CD8-positive, alpha-beta memory T cell (primary cell): Measurements from ENCODE around the gene UBASH3B. TPM values are rescaled to one million over a fixed set of nuclear protein-coding genes. Genes with fewer than 3 reads are reported as not detected.

Source experiments
- CTCF ChIA-PET: fragments of 350-600 bp; sonication (Branson Sonifier 250); formaldehyde crosslinking; loops from one replicate; lab custom pipeline; 2021; ENCODE audit warnings: antibody characterized with exemption; lab: Charles Lee
- POLR2A ChIA-PET: fragments of 350-600 bp; sonication (Branson Sonifier 250); formaldehyde crosslinking; loops from one replicate; lab custom pipeline; 2021; ENCODE audit warnings: antibody characterized with exemption; lab: Charles Lee
- DNase-seq, 5 donors: peaks; one replicate each; pipeline versions ENCODE4 v3.0.0 to v3.0.0-alpha.2; 2020 to 2022; ENCODE audit warnings: mixed read lengths in 1 of 5
- H3K27ac ChIP-seq: one replicate; pipeline ENCODE4 v1.7.0; 2013; ENCODE audit warnings: low read depth, mild to moderate bottlenecking, low read length, moderate library complexity
- H3K27me3 ChIP-seq: 2 replicates; pipeline ENCODE4 v1.7.0; 2013; ENCODE audit warnings: low read length, mild to moderate bottlenecking; ENCODE audit not compliant: insufficient read depth, poor library complexity, severe bottlenecking
- H3K36me3 ChIP-seq: 2 replicates; pipeline ENCODE4 v1.7.0; 2013; ENCODE audit warnings: mild to moderate bottlenecking, low read length, moderate library complexity; ENCODE audit not compliant: insufficient read depth
- H3K4me1 ChIP-seq: 2 replicates; pipeline ENCODE4 v1.7.0; 2013; ENCODE audit warnings: mild to moderate bottlenecking, low read length, moderate library complexity; ENCODE audit not compliant: insufficient read depth
- H3K4me3 ChIP-seq: 2 replicates; pipeline ENCODE4 v1.7.0; 2013; ENCODE audit warnings: mild to moderate bottlenecking, low read length
- H3K9me3 ChIP-seq: 2 replicates; pipeline ENCODE4 v1.7.0; 2013; ENCODE audit warnings: mild to moderate bottlenecking, low read length
- H3K27ac Mint-ChIP-seq, 8 donors: one replicate each; pipeline ENCODE4 v1.8.0; 2020 to 2021; ENCODE audit warnings: mixed read lengths in 8 of 8, mild to moderate bottlenecking in 6 of 8, inconsistent platforms in 3 of 8, moderate library complexity in 3 of 8
- H3K27me3 Mint-ChIP-seq, 2 donors: one replicate each; pipeline ENCODE4 v1.8.0; 2020 to 2021; ENCODE audit warnings: mixed read lengths in 2 of 2, mild to moderate bottlenecking in 1 of 2, moderate library complexity in 1 of 2
- H3K36me3 Mint-ChIP-seq, 3 donors: one replicate each; pipeline ENCODE4 v1.8.0; 2020 to 2021; ENCODE audit warnings: mixed read lengths in 3 of 3, inconsistent platforms in 1 of 3, mild to moderate bottlenecking in 1 of 3
- H3K4me1 Mint-ChIP-seq, 3 donors: one replicate each; pipeline ENCODE4 v1.8.0; 2020 to 2021; ENCODE audit warnings: mixed read lengths in 3 of 3, inconsistent platforms in 1 of 3, mild to moderate bottlenecking in 1 of 3
- H3K4me3 Mint-ChIP-seq, 7 donors: one replicate each; pipeline ENCODE4 v1.8.0; 2020 to 2021; ENCODE audit warnings: mixed read lengths in 7 of 7, mild to moderate bottlenecking in 6 of 7, moderate library complexity in 4 of 7, inconsistent platforms in 2 of 7
- H3K9me3 Mint-ChIP-seq, 5 donors: one replicate each; pipeline ENCODE4 v1.8.0; 2020 to 2022; ENCODE audit warnings: mixed read lengths in 5 of 5, mild to moderate bottlenecking in 3 of 5, moderate library complexity in 2 of 5, inconsistent platforms in 1 of 5
- polyA plus RNA-seq: library from polyadenylated mRNA; unstranded; fragments of 300-500 nt; fragmentation: Illumina TruSeq; gene quantifications from one replicate; pipeline ENCODE4 v1.2.3, GENCODE V29; 2021
- total RNA-seq, 2 experiments: library from RNA; stranded (reverse); gene quantifications; one replicate each; pipeline ENCODE4 v1.2.3, GENCODE V29; 2021

UBASH3B gene
- total and polyA plus RNA-seq, 3 experiments from 2014 or later: 12.0 to 36.4 (median 34.6) TPM

DNA sequence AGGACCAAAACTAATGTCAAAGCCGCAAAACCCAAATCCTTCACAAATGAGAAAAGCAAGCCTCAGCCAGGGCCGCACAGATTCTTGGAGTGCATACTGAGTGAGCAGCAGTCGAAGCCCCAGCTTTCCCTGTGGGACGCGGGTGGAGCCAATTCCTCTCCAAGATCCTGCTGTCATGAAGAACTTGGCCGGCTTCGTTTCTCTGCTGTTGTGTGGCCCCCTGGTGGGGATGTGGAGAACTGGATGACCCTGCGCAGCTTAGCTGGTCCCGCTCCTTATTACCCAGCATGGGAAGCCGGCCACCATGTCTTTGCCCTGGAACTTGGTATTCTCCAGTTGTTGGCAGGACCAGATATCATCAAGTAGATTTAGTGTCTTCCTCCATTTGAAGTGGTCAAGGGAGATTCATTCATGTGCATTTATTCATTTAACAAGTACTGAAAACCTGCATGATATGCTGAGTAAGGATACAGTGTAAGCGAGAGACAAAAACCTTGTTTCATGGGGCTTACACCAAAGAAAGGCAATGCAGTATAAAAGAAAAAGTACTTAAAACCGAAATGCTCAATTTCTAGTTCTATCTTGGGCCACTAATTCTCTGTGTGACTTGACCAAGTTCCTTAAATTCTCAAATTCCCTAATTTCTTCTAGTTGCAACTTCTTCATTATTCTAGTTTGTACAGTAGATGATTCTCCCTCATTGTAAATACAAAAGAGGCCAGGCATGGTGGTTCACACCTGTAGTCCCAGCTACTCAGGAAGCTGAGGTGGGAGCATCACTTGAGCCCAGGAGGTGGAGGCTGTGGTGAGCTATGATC, 126.1 kb downstream of the UBASH3B start:
- ChIA-PET CTCF (interaction anchor here (0.6 to 6.1 kb wide), 34 partner anchors 10 to 297 kb away, joined by 3 to 68 read pairs (median 4); partner anchors contain the start of gene UBASH3B), POLR2A (no interaction called here)
- Mint-ChIP-seq H3K36me3 (peaks cover 0 to 77% (median 26%) of the 10 kb centered on the region in 3 donors), H3K27me3 (peaks cover 0 to 3% of the 10 kb centered on the region in 2 donors), H3K4me3 (no peak overlapping the region), H3K9me3 (no peaks in the 10 kb centered on the region), H3K27ac (peak overlapping the region in 2 of 8 donors; percentile 29 to 60), H3K4me1 (peaks cover 5 to 7% (median 6%) of the 10 kb centered on the region in 3 donors)
- Histone ChIP-seq H3K36me3 (peaks cover 15% of the 10 kb centered on the region), H3K4me3 (no peak overlapping the region), H3K4me1 (no peaks in the 10 kb centered on the region), H3K9me3 (no peaks in the 10 kb centered on the region), H3K27ac (no peak overlapping the region), H3K27me3 (no peaks in the 10 kb centered on the region)
- peak; percentile 51 to 78 (median 56) for DNase-seq

DNA sequence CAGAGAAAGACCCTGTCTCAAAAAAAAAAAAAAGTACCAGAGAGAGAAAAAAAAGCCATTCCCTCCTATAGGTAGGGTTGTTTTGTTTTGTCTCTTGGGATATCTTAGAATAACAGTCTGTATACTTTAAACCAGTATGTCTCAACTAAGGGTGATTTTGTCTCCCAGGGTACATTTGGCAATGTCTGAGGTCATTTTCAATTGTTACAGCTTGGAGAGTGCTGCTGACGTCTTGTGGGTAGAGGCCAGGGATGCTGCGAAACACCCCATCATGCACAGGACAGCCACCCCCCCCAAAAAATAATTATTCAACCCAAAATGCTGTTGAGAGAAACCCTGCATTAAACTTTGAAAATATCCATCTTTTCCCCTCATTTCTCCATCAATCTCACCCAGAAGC, 126.7 kb downstream of the UBASH3B start:
- DNase-seq: no peak
- H3K9me3 Mint-ChIP-seq: no peaks in the 10 kb centered on the region
- Histone ChIP-seq H3K27me3 (no peaks in the 10 kb centered on the region), H3K4me1 (no peaks in the 10 kb centered on the region), H3K4me3 (no peak overlapping the region), H3K36me3 (peaks cover 15% of the 10 kb centered on the region), H3K27ac (no peak overlapping the region), H3K9me3 (no peaks in the 10 kb centered on the region)
- no peak overlapping the region for H3K4me3 Mint-ChIP-seq
- H3K27ac Mint-ChIP-seq: no peak overlapping the region
- H3K27me3 Mint-ChIP-seq: peaks cover 0 to 3% of the 10 kb centered on the region in 2 donors
- H3K4me1 Mint-ChIP-seq: peaks cover 5 to 7% (median 6%) of the 10 kb centered on the region in 3 donors
- ChIA-PET POLR2A (no interaction called here), CTCF (interaction anchor here (0.9 to 6.1 kb wide), 15 partner anchors 10 to 241 kb away, joined by 3 to 68 read pairs (median 12); no protein-coding TSS in a partner anchor)
- peaks cover 0 to 75% (median 28%) of the 10 kb centered on the region in 3 donors for H3K36me3 Mint-ChIP-seq

DNA sequence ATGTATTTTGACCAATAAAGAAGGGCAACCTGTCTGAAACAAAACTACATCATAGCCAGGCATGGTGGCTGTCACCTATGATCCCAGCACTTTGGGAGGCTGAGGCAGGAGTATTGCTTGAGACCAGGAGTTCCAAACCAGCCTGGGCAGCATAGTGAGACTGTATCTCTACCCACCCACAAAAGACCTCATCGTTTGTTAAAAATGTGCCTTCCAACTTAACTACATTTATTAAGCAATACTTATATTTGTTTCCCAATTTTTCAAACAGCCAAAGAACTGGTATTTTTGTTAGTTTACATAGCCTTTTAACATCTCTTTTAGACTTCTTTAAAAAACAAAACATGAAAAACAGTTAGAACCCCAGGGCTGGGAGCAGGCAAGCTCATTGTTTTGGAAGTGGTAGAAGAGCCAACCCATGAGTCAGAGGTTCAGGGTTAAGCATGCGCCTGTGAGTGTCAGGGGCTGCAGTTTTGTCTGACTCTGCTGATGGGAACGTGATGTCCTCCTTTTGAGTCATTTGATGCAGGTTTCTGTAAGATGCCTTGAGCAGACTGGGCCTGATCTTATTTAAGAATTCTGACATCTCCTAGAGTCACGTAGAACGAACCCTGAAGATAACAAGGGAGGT, 128.9 kb downstream of the UBASH3B start:
- H3K36me3 ChIP-seq: peaks cover 20% of the 10 kb centered on the region
- H3K4me3 ChIP-seq: no peak overlapping the region
- POLR2A ChIA-PET: no interaction called here
- no peaks in the 10 kb centered on the region for H3K4me1 ChIP-seq
- no peaks in the 10 kb centered on the region for H3K9me3 Mint-ChIP-seq
- no peaks in the 10 kb centered on the region for H3K27me3 ChIP-seq
- no peak overlapping the region for H3K4me3 Mint-ChIP-seq
- H3K4me1 Mint-ChIP-seq: peaks cover 5 to 7% (median 6%) of the 10 kb centered on the region in 3 donors
- peaks cover 0 to 70% (median 23%) of the 10 kb centered on the region in 3 donors for H3K36me3 Mint-ChIP-seq
- no peak overlapping the region for H3K27ac ChIP-seq
- peak overlapping the region in 1 of 8 donors; percentile 6 for H3K27ac Mint-ChIP-seq
- no peak for DNase-seq
- CTCF ChIA-PET: interaction anchor here (0.6 to 6.1 kb wide), 2 partner anchors 157 to 204 kb away, joined by 3 to 68 read pairs; no protein-coding TSS in a partner anchor
- no peaks in the 10 kb centered on the region for H3K9me3 ChIP-seq
- peaks cover 0 to 3% of the 10 kb centered on the region in 2 donors for H3K27me3 Mint-ChIP-seq

DNA sequence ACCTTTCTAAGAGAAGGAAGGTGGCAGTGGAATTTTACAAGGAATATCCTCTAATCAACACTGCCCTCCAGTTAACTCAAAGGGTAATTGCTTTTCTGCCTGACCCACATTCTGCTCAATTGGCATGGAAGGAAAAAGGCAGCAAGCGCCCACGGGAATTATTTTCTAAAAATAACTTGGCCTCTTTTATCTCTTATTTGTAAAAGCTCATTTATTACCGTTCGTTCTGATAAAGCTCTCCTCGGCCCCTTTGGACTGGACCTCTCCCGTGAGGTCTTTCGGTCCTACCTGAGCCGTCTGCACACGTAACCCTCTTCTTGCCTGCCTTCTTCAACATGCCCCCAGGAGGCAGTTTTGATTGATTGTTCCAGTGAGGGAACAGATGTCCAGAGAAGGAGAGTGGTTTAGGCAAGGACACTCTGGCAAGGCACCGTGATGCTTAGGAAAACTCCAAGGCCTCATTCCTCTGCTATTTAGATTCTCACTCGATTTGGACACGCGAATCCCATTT, 129.6 kb downstream of the UBASH3B start:
- peaks cover 0 to 70% (median 22%) of the 10 kb centered on the region in 3 donors for H3K36me3 Mint-ChIP-seq
- H3K4me1 Mint-ChIP-seq: peaks cover 5 to 7% (median 6%) of the 10 kb centered on the region in 3 donors
- no peaks in the 10 kb centered on the region for H3K9me3 ChIP-seq
- H3K36me3 ChIP-seq: peaks cover 26% of the 10 kb centered on the region
- H3K27ac ChIP-seq: no peak overlapping the region
- DNase-seq: no peak
- H3K27me3 Mint-ChIP-seq: peaks cover 0 to 1% of the 10 kb centered on the region in 2 donors
- CTCF ChIA-PET: interaction anchor here (0.6 to 6.1 kb wide), 2 partner anchors 157 to 205 kb away, joined by 3 to 68 read pairs; no protein-coding TSS in a partner anchor
- H3K27me3 ChIP-seq: no peaks in the 10 kb centered on the region
- POLR2A ChIA-PET: no interaction called here
- no peak overlapping the region for H3K4me3 ChIP-seq
- no peaks in the 10 kb centered on the region for H3K9me3 Mint-ChIP-seq
- no peak overlapping the region for H3K27ac Mint-ChIP-seq
- no peak overlapping the region for H3K4me3 Mint-ChIP-seq
- H3K4me1 ChIP-seq: no peaks in the 10 kb centered on the region

DNA sequence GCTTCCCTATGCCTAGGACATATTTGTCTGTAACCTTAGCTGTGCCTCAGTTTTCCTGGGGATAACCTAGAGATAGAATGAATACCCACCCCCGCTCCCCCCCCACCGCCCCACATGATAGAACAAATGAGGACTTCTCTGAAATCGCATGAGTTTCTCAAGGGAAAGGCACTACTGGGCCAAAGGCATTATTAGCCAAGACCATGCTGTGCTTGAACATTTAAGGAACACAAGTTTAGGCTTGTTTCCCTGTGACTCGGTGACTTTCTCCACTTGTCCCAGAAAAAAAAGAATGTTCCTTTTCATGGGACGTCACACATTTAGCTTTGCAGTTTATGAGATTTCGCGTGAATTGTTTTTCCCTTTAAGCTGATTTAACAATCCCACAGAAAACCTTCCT, 131.4 kb downstream of the UBASH3B start:
- no peaks in the 10 kb centered on the region for H3K4me1 Mint-ChIP-seq
- H3K9me3 ChIP-seq: no peaks in the 10 kb centered on the region
- H3K9me3 Mint-ChIP-seq: no peaks in the 10 kb centered on the region
- DNase-seq: no peak
- POLR2A ChIA-PET: no interaction called here
- H3K36me3 ChIP-seq: peaks cover 26% of the 10 kb centered on the region
- H3K27me3 ChIP-seq: no peaks in the 10 kb centered on the region
- peak overlapping the region in 1 of 8 donors; percentile 23 for H3K27ac Mint-ChIP-seq
- H3K4me3 ChIP-seq: no peak overlapping the region
- CTCF ChIA-PET: interaction anchor here (0.7 to 1.4 kb wide), 5 partner anchors 9 to 325 kb away, joined by 3 to 5 read pairs (median 4); no protein-coding TSS in a partner anchor
- no peaks in the 10 kb centered on the region for H3K4me1 ChIP-seq
- no peak overlapping the region for H3K27ac ChIP-seq
- peaks cover 0 to 1% of the 10 kb centered on the region in 2 donors for H3K27me3 Mint-ChIP-seq
- no peak overlapping the region for H3K4me3 Mint-ChIP-seq
- H3K36me3 Mint-ChIP-seq: peaks cover 0 to 73% (median 18%) of the 10 kb centered on the region in 3 donors

DNA sequence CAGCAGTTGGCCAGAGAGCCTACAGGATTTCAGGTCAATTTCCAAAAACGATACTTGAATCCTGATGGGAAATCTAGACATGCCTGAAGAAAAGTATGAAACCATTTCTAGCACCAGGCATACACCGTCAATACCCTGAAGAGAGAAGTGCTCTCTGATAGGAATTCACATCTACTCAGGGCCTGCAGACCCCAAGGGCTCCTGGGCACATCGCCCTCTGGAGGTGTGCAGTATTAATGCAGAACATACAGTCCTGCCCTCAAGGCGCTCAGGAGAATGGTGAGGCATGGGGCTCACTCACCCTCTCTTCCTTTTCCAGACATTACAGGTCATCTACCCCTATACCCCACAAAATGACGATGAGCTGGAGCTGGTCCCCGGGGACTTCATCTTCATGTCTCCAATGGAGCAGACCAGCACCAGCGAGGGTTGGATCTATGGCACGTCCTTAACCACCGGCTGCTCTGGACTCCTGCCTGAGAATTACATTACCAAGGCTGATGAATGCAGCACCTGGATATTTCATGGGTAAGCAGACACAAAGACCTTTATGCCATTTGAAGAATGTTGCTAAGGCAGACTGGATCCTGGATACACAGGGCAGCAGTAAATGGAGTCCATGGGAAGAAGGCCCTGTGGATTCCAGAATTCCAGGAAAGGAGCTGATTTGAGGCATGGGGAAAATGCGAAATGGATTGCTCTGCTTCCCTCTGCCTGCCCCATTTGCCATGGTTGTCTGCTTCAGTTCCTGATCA, 133.4 kb downstream of the UBASH3B start:
- H3K27ac ChIP-seq: no peak overlapping the region
- no peaks in the 10 kb centered on the region for H3K9me3 Mint-ChIP-seq
- peaks cover 18% of the 10 kb centered on the region for H3K36me3 ChIP-seq
- no peak for DNase-seq
- H3K27me3 Mint-ChIP-seq: peaks cover 0 to 1% of the 10 kb centered on the region in 2 donors
- H3K4me3 Mint-ChIP-seq: peak overlapping the region in 1 of 7 donors; percentile 6
- H3K36me3 Mint-ChIP-seq: peaks cover 0 to 69% (median 18%) of the 10 kb centered on the region in 3 donors
- ChIA-PET POLR2A (no interaction called here), CTCF (interaction anchor here (1.0 to 2.1 kb wide), 4 partner anchors 19 to 160 kb away, joined by 3 to 7 read pairs (median 4); no protein-coding TSS in a partner anchor)
- no peak overlapping the region for H3K4me3 ChIP-seq
- H3K27me3 ChIP-seq: no peaks in the 10 kb centered on the region
- H3K27ac Mint-ChIP-seq: no peak overlapping the region
- no peaks in the 10 kb centered on the region for H3K4me1 ChIP-seq
- H3K9me3 ChIP-seq: no peaks in the 10 kb centered on the region
- no peaks in the 10 kb centered on the region for H3K4me1 Mint-ChIP-seq

DNA sequence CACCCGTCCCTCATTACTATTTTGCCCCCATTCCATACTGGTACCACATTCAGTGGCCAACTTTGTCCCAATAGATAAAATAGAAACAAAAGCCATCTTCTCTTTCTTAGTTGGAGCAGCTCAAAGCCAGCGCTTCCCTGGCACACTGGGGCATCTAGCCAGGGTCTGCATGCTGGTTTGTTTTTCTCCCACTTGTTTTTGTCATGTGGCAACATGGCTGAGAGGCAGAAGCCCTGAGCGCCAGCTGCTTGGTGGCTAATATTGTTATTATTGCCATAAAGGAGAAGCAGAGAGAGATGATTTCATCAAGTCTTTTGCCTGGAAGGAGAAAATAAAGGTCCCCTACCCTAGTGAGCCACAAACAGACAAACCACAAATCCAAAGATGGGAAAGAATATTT, 134.4 kb downstream of the UBASH3B start:
- Histone ChIP-seq H3K36me3 (peaks cover 14% of the 10 kb centered on the region), H3K9me3 (no peaks in the 10 kb centered on the region), H3K27me3 (no peaks in the 10 kb centered on the region), H3K4me3 (no peak overlapping the region), H3K27ac (no peak overlapping the region), H3K4me1 (no peaks in the 10 kb centered on the region)
- no peak overlapping the region for H3K4me3 Mint-ChIP-seq
- H3K36me3 Mint-ChIP-seq: peaks cover 0 to 68% (median 12%) of the 10 kb centered on the region in 3 donors
- H3K9me3 Mint-ChIP-seq: no peaks in the 10 kb centered on the region
- no peak for DNase-seq
- peaks cover 0 to 1% of the 10 kb centered on the region in 2 donors for H3K27me3 Mint-ChIP-seq
- ChIA-PET POLR2A (no interaction called here), CTCF (interaction anchor here (1.0 to 2.1 kb wide), 3 partner anchors 18 to 156 kb away, joined by 3 to 4 read pairs (median 4); no protein-coding TSS in a partner anchor)
- H3K27ac Mint-ChIP-seq: peak overlapping the region in 2 of 8 donors; percentile 11 to 23
- no peaks in the 10 kb centered on the region for H3K4me1 Mint-ChIP-seq
